C4-2B (cell line): ENCODE results near the gene SSC5D.

Experiments
- CTCF ChIP-seq: fragments of 450-650 bp; conservative IDR thresholded peaks from 2 replicates; pipeline ENCODE4 v1.5.1; 2017; ENCODE audit warnings: mild to moderate bottlenecking
- ZFX ChIP-seq: fragments of 450-650 bp; IDR thresholded peaks from 2 replicates; pipeline ENCODE4 v1.6.1; 2017

DNA sequence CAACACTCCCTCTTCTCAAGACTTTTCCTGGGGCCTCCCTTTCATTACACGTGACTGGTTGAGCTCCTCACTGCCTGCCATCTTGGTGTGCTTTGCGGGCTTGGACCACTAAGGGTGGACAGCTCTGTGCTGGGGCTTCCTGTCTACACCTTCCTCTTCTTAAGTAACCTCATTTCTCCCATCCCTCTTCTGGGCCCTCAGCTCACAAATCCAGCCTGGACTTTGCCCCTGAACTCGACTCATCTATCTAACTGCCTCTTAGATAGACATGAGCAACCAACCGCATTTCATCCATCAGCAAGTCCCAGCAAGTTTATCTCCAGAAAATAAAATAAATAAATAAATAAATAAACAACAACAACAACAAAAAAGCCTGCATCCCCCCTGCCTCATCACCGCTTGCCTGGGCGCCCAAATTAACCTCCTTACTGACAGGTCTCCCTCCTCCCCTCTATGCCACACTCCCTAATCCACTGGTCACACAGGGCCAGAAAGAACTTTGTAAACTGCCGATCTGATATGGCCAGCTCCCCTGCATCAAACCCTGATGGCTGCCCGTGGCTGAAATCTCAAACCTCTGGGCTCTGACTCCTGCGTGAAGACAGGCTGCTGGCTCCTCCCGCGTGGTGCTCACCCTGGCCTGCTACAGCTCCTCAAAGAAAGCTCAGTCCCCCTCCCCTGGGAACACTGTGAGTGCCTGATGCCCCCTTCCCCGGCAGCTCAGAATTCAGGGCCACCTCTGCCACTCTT is 34.5 kb upstream of the SSC5D start:
- TF ChIP-seq CTCF (no peak), ZFX (no peak)
